Ovary (tissue), 9 donors: ENCODE data around the gene SAXO2. TPM values are rescaled to one million over a fixed set of nuclear protein-coding genes. Genes with fewer than 3 reads are reported as not detected.

Experiments
- DNase-seq, 5 donors: peaks; one replicate each; pipeline ENCODE4 v3.0.0-alpha.2; 2019 to 2020
- H3K27ac ChIP-seq, 2 donors: fragments of 200-600 bp; one replicate each; pipeline versions ENCODE4 v1.5.1 to v1.8.0; 2019 to 2022
- H3K27me3 ChIP-seq: fragments of 200-600 bp; one replicate; pipeline ENCODE4 v1.8.0; 2022
- H3K36me3 ChIP-seq: fragments of 200-600 bp; sonication (generic); one replicate; pipeline ENCODE4 v1.5.1; 2019
- H3K4me1 ChIP-seq: one replicate; pipeline ENCODE4 v1.8.1; 2013; ENCODE audit warnings: mild to moderate bottlenecking, moderate library complexity; ENCODE audit not compliant: insufficient read depth
- H3K4me3 ChIP-seq: fragments of 200-600 bp; sonication (generic); one replicate; pipeline ENCODE4 v1.5.1; 2017
- H3K9me3 ChIP-seq, 2 donors: fragments of 200-600 bp in 1 of 2; sonication (generic) in 1 of 2; one replicate each; pipeline versions ENCODE4 v1.5.1 to v1.8.1; 2013 to 2019; ENCODE audit warnings: mild to moderate bottlenecking in 1 of 2, moderate library complexity in 1 of 2
- CTCF ChIP-seq, 3 donors: fragments of 450-650 bp in 2 of 3; fragments of 200-600 bp in 1 of 3; IDR thresholded peaks; one replicate each; pipeline versions ENCODE4 v1.5.1 to v1.8.0; 2016 to 2022; ENCODE audit warnings: antibody characterized with exemption in 3 of 3, mild to moderate bottlenecking in 1 of 3
- EP300 ChIP-seq: sonication (generic); formaldehyde crosslinking; IDR thresholded peaks from one replicate; pipeline ENCODE4 v1.6.1; 2017; ENCODE audit warnings: antibody characterized with exemption
- POLR2A ChIP-seq: fragments of 450-650 bp; IDR thresholded peaks from one replicate; pipeline ENCODE4 v1.6.1; 2017; ENCODE audit warnings: antibody characterized with exemption, mild to moderate bottlenecking, moderate library complexity
- WGBS, 3 donors: extraction: QIAGEN DNeasy Blood & Tissue Kit in 1 of 3; methylation state at CpG; one replicate each; pipeline versions ENCODE4 v1.1.5 to v1.1.7; 2013 to 2017; 5-methylcytosine and 5-hydroxymethylcytosine counted together
- intact Hi-C, 4 donors: fragments of 100-400 bp; cut with DNase I; formaldehyde crosslinking; loops; one replicate each; pipeline versions ENCODE4 v1.11.0 to v1.15.1; 2022 to 2023
- polyA plus RNA-seq, 2 donors: library from polyadenylated mRNA; stranded (reverse); fragments of 200-250 nt in 1 of 2; fragments of 350-450 nt in 1 of 2; fragmentation: Illumina TruSeq in 1 of 2; extraction: RNeasy Lipid Tissue Mini Kit (QIAGEN cat#74804) in 1 of 2; gene quantifications; one replicate each; pipeline ENCODE4 v1.2.3, GENCODE V29; 2013 to 2014
- total RNA-seq, 7 donors: library from RNA; depleted of rRNA in 2 of 7; stranded (reverse); fragments of >200 nt in 2 of 7; fragmentation: NEBNext Ultra II Directional in 3 of 7; extraction: Animal tissue kit (Norgen Biotek cat#: 25700) in 3 of 7; gene quantifications; one replicate each; pipeline versions ENCODE4 v1.1.0 to v1.2.4, GENCODE V29; 2016 to 2023
- donor health status: DM: no; HTN: no; CAD: no; lungs with moderate emphysema.
- donor health status: DM: no; HTN: no; CAD: no.
- donor health status: Bipolar disorder and iron deficiency.
- donor health status: DM: yes; HTN: yes; CAD: no.
- donor health status: DM: no; HTN: no; CAD: no.
- donor health status: DM: yes; HTN: yes; CAD: no.

The SAXO2 gene
- total and polyA plus RNA-seq, 9 donors: 0.55 to 38.4 (median 4.2) TPM

- Histone ChIP-seq H3K4me3 (no peak overlapping the region), H3K27me3 (no peaks in the 10 kb centered on the region), H3K4me1 (no peaks in the 10 kb centered on the region), H3K9me3 (no peaks in the 10 kb centered on the region), H3K27ac (no peak overlapping the region), H3K36me3 (no peaks in the 10 kb centered on the region)
- TF ChIP-seq EP300: no peak
- TF ChIP-seq POLR2A: no peak
- TF ChIP-seq CTCF (IDR thresholded peaks at IDR 0.05): no peak
- DNase-seq: no peak
- WGBS, 3 donors: 91 to 96% (median 96%) methylated on average over 11 to 12 of the region's 12 CpGs
- intact Hi-C loops: no loop called here
Observed at GRCh38 chr15:82303956-82304777, 41.5 kb downstream of the SAXO2 start.

GRCh38 chr15:82304778-82305090 is 42.1 kb downstream of the SAXO2 start:
- intact Hi-C loops: no loop called here
- WGBS, 3 donors: 80 to 88% (median 85%) methylated on average over 4 of the region's 4 CpGs
- DNase-seq: no peak

GRCh38 chr15:82305621-82306048 is 43.0 kb downstream of the SAXO2 start:
- Histone ChIP-seq H3K4me1 (no peaks in the 10 kb centered on the region), H3K9me3 (no peaks in the 10 kb centered on the region), H3K27ac (no peak overlapping the region), H3K36me3 (no peaks in the 10 kb centered on the region), H3K4me3 (no peak overlapping the region), H3K27me3 (no peaks in the 10 kb centered on the region)
- no peak for TF ChIP-seq CTCF (IDR thresholded peaks at IDR 0.05)
- no peak for TF ChIP-seq EP300
- TF ChIP-seq POLR2A: no peak
- no peak for DNase-seq
- WGBS, 3 donors: 86 to 89% (median 87%) methylated on average over 6 to 7 of the region's 7 CpGs
- intact Hi-C loops: no loop called here

More at GRCh38 chr15:82304778-82305090, 42.1 kb downstream of the SAXO2 start:
- Histone ChIP-seq H3K27ac (no peak overlapping the region), H3K27me3 (no peaks in the 10 kb centered on the region), H3K9me3 (no peaks in the 10 kb centered on the region), H3K4me3 (no peak overlapping the region), H3K36me3 (no peaks in the 10 kb centered on the region), H3K4me1 (no peaks in the 10 kb centered on the region)
- TF ChIP-seq POLR2A: no peak
- TF ChIP-seq EP300: no peak
- no peak for TF ChIP-seq CTCF (IDR thresholded peaks at IDR 0.05)

DNA sequence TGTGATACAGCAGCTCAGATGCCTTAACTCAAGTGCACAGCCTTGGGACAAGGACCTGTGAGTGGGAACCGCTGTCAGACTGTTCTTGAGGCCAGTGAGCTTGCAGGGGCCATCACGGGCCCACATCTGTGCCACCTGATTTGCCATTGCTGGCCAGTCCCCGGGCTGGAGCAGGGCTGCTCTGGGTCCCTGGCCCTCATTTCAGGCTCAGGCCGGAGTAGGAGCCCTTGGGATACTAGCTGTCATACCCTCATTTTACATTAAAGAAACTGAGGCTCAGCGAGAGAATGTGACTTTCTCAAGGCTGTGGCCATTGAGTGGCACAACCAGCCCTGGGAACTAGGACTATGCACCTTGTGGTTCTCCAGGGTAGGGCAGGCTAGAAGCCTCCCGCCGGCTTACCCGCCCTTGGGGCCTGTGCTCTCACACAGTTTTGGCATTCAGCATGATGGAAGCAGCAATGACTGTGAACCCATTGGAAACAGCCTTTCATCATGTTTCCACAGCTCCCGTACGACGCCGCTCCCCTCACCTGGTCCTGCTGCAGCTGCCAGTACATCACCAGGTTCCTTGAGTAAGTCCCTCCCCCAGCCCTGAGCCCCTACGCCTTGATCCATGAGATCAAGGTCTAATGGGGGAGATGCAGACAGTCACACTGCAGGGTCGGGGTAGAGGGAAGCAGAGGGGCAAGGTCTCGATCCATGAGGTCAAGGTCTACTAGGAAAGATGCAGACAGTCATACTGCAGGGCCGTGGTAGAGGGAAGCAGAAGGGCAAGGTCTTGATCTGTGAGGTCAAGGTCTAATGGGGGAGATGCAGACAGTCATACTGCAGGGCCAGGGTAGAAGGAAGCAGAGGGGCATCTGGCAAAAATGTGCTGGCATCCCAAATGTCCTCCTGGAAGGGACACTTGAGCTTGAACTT is 44.4 kb downstream of the SAXO2 start:
- Histone ChIP-seq H3K4me3 (no peak overlapping the region), H3K27me3 (no peaks in the 10 kb centered on the region), H3K27ac (no peak overlapping the region), H3K36me3 (no peaks in the 10 kb centered on the region), H3K4me1 (no peaks in the 10 kb centered on the region), H3K9me3 (no peaks in the 10 kb centered on the region)
- intact Hi-C loops: no loop called here
- TF ChIP-seq EP300 (no peak), POLR2A (no peak), CTCF (IDR thresholded peaks at IDR 0.05) (no peak)
- WGBS, 3 donors: 80 to 86% (median 83%) methylated on average over 16 of the region's 16 CpGs
- no peak for DNase-seq
